Endothelial cell of umbilical vein (primary cell): ENCODE results near the gene PRPF19. TPM values are rescaled to one million over a fixed set of nuclear protein-coding genes. Genes with fewer than 3 reads are reported as not detected.

ENCODE experiments used
- BruUV-seq: library from RNA; stranded (reverse); fragments of 400-500 nt; replicated peaks from 2 replicates; lab custom pipeline; 2021; lab: Mats Ljungman, UMichigan
- CTCF ChIA-PET: fragments of 300-600, 350-600 bp; sonication (Branson Sonifier 250); formaldehyde crosslinking; loops from one replicate; lab custom pipeline; 2021; ENCODE audit warnings: antibody characterized with exemption, inconsistent platforms; lab: Charles Lee
- POLR2A ChIA-PET: fragments of 300-600, 350-600 bp; sonication (Branson Sonifier 250); formaldehyde crosslinking; loops from one replicate; lab custom pipeline; 2021; ENCODE audit warnings: antibody characterized with exemption, inconsistent platforms; lab: Charles Lee
- DNase-seq: peaks from one replicate; pipeline ENCODE4 v3.0.0-alpha.2; 2011; ENCODE audit warnings: low read depth, low spot score
- FAIRE-seq: peaks from 2 replicates; lab custom pipeline; 2011; peaks lifted over from hg19 to GRCh38; lab: Jason Lieb, UNC
- H2AFZ ChIP-seq: 2 replicates; pipeline ENCODE4 v1.6.0; 2012; ENCODE audit warnings: low read depth, low read length, control low read depth, inconsistent platforms
- H3K27ac ChIP-seq: 2 replicates; pipeline ENCODE4 v1.5.1; 2011; ENCODE audit warnings: low read depth, mild to moderate bottlenecking, control low read depth, low read length, moderate library complexity; ENCODE audit not compliant: insufficient read depth
- H3K27me3 ChIP-seq, 2 experiments: 2 replicates each; pipeline versions ENCODE4 v1.6.0 to v1.6.1; 2011; ENCODE audit warnings: low read length in 2 of 2, mixed read lengths in 1 of 2; ENCODE audit not compliant: control insufficient read depth in 2 of 2, insufficient read depth in 2 of 2
- H3K36me3 ChIP-seq, 2 experiments: 2 replicates in 1 of 2; 3 replicates in 1 of 2; pipeline ENCODE4 v1.5.1; 2011; ENCODE audit warnings: low read length in 2 of 2, mild to moderate bottlenecking in 1 of 2, moderate library complexity in 1 of 2; ENCODE audit not compliant: control insufficient read depth in 2 of 2, insufficient read depth in 2 of 2; ENCODE audit errors: extremely low read depth in 1 of 2
- H3K4me1 ChIP-seq: 3 replicates; pipeline ENCODE4 v1.5.1; 2011; ENCODE audit warnings: mild to moderate bottlenecking, low read length; ENCODE audit not compliant: control insufficient read depth, insufficient read depth; ENCODE audit errors: extremely low read depth
- H3K4me2 ChIP-seq: 2 replicates; pipeline ENCODE4 v1.6.1; 2011; ENCODE audit warnings: low read length, control low read depth, mixed read lengths; ENCODE audit not compliant: insufficient read depth
- H3K4me3 ChIP-seq, 3 experiments: fragments of 200-600 bp in 1 of 3; sonication (generic), shearing (Covaris generic) in 1 of 3; replicated peaks in 1 of 3; 2 replicates each; pipeline ENCODE4 v1.5.1; 2011 to 2016; ENCODE audit warnings: control low read depth in 3 of 3, low read length in 3 of 3, mild to moderate bottlenecking in 2 of 3, inconsistent platforms in 1 of 3, low read depth in 1 of 3, moderate library complexity in 1 of 3; ENCODE audit not compliant: insufficient read depth in 1 of 3
- H3K79me2 ChIP-seq: 2 replicates; pipeline ENCODE4 v1.6.0; 2012; ENCODE audit warnings: low read length, inconsistent platforms; ENCODE audit not compliant: control insufficient read depth, insufficient read depth
- H3K9ac ChIP-seq: replicated peaks from 2 replicates; pipeline ENCODE3; 2011; ENCODE audit warnings: low read length, control low read depth; ENCODE audit not compliant: insufficient read depth; ENCODE audit errors: extremely low read depth
- H3K9me1 ChIP-seq: replicated peaks from 3 replicates; pipeline ENCODE4 v1.6.0; 2011; ENCODE audit warnings: mild to moderate bottlenecking, low read length; ENCODE audit not compliant: control insufficient read depth, insufficient read depth; ENCODE audit errors: extremely low read depth
- H3K9me3 ChIP-seq: replicated peaks from 2 replicates; pipeline ENCODE4 v1.5.1; 2012; ENCODE audit warnings: low read length, inconsistent platforms; ENCODE audit not compliant: control insufficient read depth, insufficient read depth
- H4K20me1 ChIP-seq: replicated peaks from 2 replicates; pipeline ENCODE3; 2011; ENCODE audit warnings: mild to moderate bottlenecking, low read length; ENCODE audit not compliant: control insufficient read depth, insufficient read depth; ENCODE audit errors: extremely low read depth
- CTCF ChIP-seq, 2 donors: IDR thresholded peaks; 1 replicate in 1 of 2; 2 replicates in 1 of 2; pipeline ENCODE4 v1.5.1; 2011; ENCODE audit warnings: low read length in 2 of 2, mild to moderate bottlenecking in 2 of 2, moderate library complexity in 2 of 2, control low read depth in 1 of 2, inconsistent platforms in 1 of 2, low read depth in 1 of 2; ENCODE audit not compliant: insufficient read depth in 1 of 2; ENCODE audit errors: extremely low read depth in 1 of 2
- EZH2 ChIP-seq: IDR thresholded peaks from 2 replicates; pipeline ENCODE4 v1.6.1; 2012; ENCODE audit warnings: borderline replicate concordance, low read depth, mild to moderate bottlenecking, moderate library complexity, low read length, inconsistent platforms; ENCODE audit not compliant: severe bottlenecking
- FOS ChIP-seq: IDR thresholded peaks from 2 replicates; pipeline ENCODE4 v1.6.1; 2011; ENCODE audit warnings: mild to moderate bottlenecking, low read length, moderate library complexity, borderline replicate concordance; ENCODE audit not compliant: insufficient read depth
- GATA2 ChIP-seq: IDR thresholded peaks from 2 replicates; pipeline ENCODE4 v1.7.0; 2011; ENCODE audit warnings: low read depth, mild to moderate bottlenecking, moderate library complexity, mixed read lengths, low read length; ENCODE audit not compliant: insufficient read length, insufficient read depth
- JUN ChIP-seq: IDR thresholded peaks from 2 replicates; pipeline ENCODE4 v1.6.1; 2011; ENCODE audit warnings: borderline replicate concordance, low read depth; ENCODE audit not compliant: insufficient read length, insufficient read depth
- MYC ChIP-seq: IDR thresholded peaks from one replicate; pipeline ENCODE4 v1.6.1; 2011; ENCODE audit warnings: mild to moderate bottlenecking, low read depth, low read length
- POLR2A ChIP-seq: IDR thresholded peaks from 2 replicates; pipeline ENCODE4 v1.6.1; 2012; ENCODE audit warnings: low read depth, mild to moderate bottlenecking, control low read depth, low read length
- POLR2AphosphoS5 ChIP-seq: IDR thresholded peaks from 2 replicates; pipeline ENCODE4 v1.6.1; 2012; ENCODE audit warnings: low read depth, mild to moderate bottlenecking, control low read depth, low read length, moderate library complexity; ENCODE audit not compliant: insufficient read depth
- dilution Hi-C: fragments of 300-500 bp; cut with MboI; formaldehyde crosslinking; loops from one replicate; pipeline ENCODE4 v1.15.0; 2019; ENCODE audit warnings: low sequenced_read_pairs; ENCODE audit not compliant: extremely low pct_ligation_motif_present
- intact Hi-C: fragments of 100-400 bp; cut with micrococcal nuclease; formaldehyde crosslinking; loops from one replicate; pipeline ENCODE4 v1.10.0; 2022
- polyA plus RNA-seq, 4 experiments: library from polyadenylated mRNA; depleted of rRNA in 3 of 4; stranded (reverse) in 3 of 4; unstranded in 1 of 4; fragments of >200 nt; gene quantifications; 2 replicates each; pipeline versions ENCODE4 v1.2.1 to v1.2.3, GENCODE V29; 2011 to 2012; ENCODE audit warnings: missing spikeins in 1 of 4
- total RNA-seq: library from RNA; stranded (reverse); gene quantifications from 2 replicates; pipeline ENCODE4 v1.2.3, GENCODE V29; 2021
- TF ChIP-seq, protein P1 (sequence below): IDR thresholded peaks from 2 replicates; pipeline ENCODE4 v1.6.1; 2011; ENCODE audit not compliant: insufficient read depth, insufficient read length

Gene PRPF19
- total and polyA plus RNA-seq, 2 donors (not counting 3 experiments of a cell fraction or from before 2014, with no cell fraction given), result 97.1 to 126 TPM

DNA sequence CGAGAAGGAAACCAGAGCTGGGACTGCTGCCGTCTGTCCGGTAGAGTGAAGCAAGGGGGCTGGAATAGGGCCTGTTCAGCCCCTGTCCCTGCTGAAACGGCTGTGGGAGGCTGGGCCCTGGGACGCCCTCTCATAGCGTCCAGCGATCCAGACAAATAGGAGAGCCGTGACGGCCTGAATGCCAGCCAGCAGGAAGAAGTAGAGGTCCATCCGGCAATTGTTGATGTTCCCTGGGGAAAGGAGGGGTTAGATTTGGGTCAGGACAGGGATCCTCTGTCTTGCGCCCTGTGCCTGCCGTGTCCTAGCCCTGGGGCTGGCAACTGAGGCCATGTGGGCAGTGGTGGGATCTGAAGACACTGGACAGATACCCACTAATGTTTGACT is 30.8 kb upstream of the PRPF19 start:
- intact Hi-C loops (loop anchor here (1.0 kb wide), 1 partner anchor 31 kb away; the partner anchor contains the start of gene PRPF19), dilution Hi-C loops (no loop called here)
- ChIA-PET POLR2A (no interaction called here), CTCF (interaction anchor here (1.0 kb wide), 1 partner anchor 49 kb away, joined by 3 read pairs; no protein-coding TSS in a partner anchor)
- H3K9ac ChIP-seq, result no peak overlapping the region
- no peaks in the 10 kb centered on the region for H3K9me1 ChIP-seq
- H3K36me3 ChIP-seq, result peaks cover 0 to 16% of the 10 kb centered on the region in 2 experiments
- H3K9me3 ChIP-seq, result no peaks in the 10 kb centered on the region
- no peak overlapping the region for H2AFZ ChIP-seq
- no peaks in the 10 kb centered on the region for H4K20me1 ChIP-seq
- TF ChIP-seq JUN (no peak), POLR2AphosphoS5 (no peak), MYC (no peak), EZH2 (no peak), GATA2 (no peak), FOS (no peak), CTCF (IDR thresholded peaks at IDR 0.05; ENCODE audit: extremely low read depth in 1 of 2, insufficient read depth in 1 of 2, low read depth in 1 of 2, low read length in 2 of 2) (no peak), POLR2A (no peak)
- TF ChIP-seq, protein P1, sequence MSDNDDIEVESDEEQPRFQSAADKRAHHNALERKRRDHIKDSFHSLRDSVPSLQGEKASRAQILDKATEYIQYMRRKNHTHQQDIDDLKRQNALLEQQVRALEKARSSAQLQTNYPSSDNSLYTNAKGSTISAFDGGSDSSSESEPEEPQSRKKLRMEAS, result no peak
- H3K79me2 ChIP-seq, result no peaks in the 10 kb centered on the region
- H3K27me3 ChIP-seq, result no peaks in the 10 kb centered on the region
- H3K4me1 ChIP-seq, result peaks cover 8% of the 10 kb centered on the region
- BruUV-seq, result no TSS peak
- DNase-seq, result peak; percentile 40
- H3K4me2 ChIP-seq, result no peak overlapping the region
- H3K4me3 ChIP-seq, result no peak overlapping the region
- no peak for FAIRE-seq
- no peak overlapping the region for H3K27ac ChIP-seq
